Ectodermal cell (in vitro differentiated cells): Measurements from ENCODE around the gene SMIM21.

ENCODE experiments used
- H3K27ac ChIP-seq: 2 replicates; pipeline ENCODE4 v1.7.0; 2013; ENCODE audit warnings: mild to moderate bottlenecking, low read depth, low read length; ENCODE audit not compliant: insufficient read depth, poor library complexity, severe bottlenecking
- H3K27me3 ChIP-seq: 2 replicates; pipeline ENCODE4 v1.7.0; 2013; ENCODE audit warnings: mild to moderate bottlenecking, low read length; ENCODE audit not compliant: insufficient read depth, control insufficient read depth, poor library complexity, severe bottlenecking
- H3K36me3 ChIP-seq: one replicate; pipeline ENCODE4 v1.7.0; 2013; ENCODE audit warnings: low read length; ENCODE audit not compliant: control insufficient read depth, insufficient read depth
- H3K4me1 ChIP-seq: one replicate; pipeline ENCODE4 v1.7.0; 2013; ENCODE audit warnings: low read length; ENCODE audit not compliant: control insufficient read depth, insufficient read depth
- H3K4me3 ChIP-seq: 2 replicates; pipeline ENCODE4 v1.7.0; 2013; ENCODE audit warnings: low read depth, low read length, control low read depth; ENCODE audit not compliant: insufficient read depth
- H3K9me3 ChIP-seq: 2 replicates; pipeline ENCODE4 v1.7.0; 2013; ENCODE audit warnings: mild to moderate bottlenecking, low read length, moderate library complexity; ENCODE audit not compliant: control insufficient read depth
- WGBS, 2 experiments: methylation state at CpG; one replicate each; pipeline ENCODE4 v1.1.7; 2013; ENCODE audit warnings: missing lambda C conversion rate in 2 of 2; 5-methylcytosine and 5-hydroxymethylcytosine counted together

The SMIM21 gene

GRCh38 chr18:75429975-75430374 is 2.5 kb upstream of the SMIM21 start:
- Histone ChIP-seq H3K9me3 (no peaks in the 10 kb centered on the region), H3K4me1 (no peaks in the 10 kb centered on the region), H3K27me3 (no peaks in the 10 kb centered on the region), H3K27ac (no peak overlapping the region), H3K4me3 (no peak overlapping the region), H3K36me3 (no peaks in the 10 kb centered on the region)
- WGBS, 2 experiments = 96 to 97% methylated on average over 9 of the region's 9 CpGs

- 92 to 95% methylated on average over 4 of the region's 4 CpGs for WGBS, 2 experiments
- H3K4me3 ChIP-seq = no peak overlapping the region
- H3K27ac ChIP-seq = no peak overlapping the region
- no peaks in the 10 kb centered on the region for H3K27me3 ChIP-seq
- no peaks in the 10 kb centered on the region for H3K4me1 ChIP-seq
- no peaks in the 10 kb centered on the region for H3K36me3 ChIP-seq
- no peaks in the 10 kb centered on the region for H3K9me3 ChIP-seq
These were observed 987 bp upstream of the SMIM21 start for GRCh38 chr18:75428490-75428889.

- Histone ChIP-seq H3K27me3 (no peaks in the 10 kb centered on the region), H3K36me3 (no peaks in the 10 kb centered on the region), H3K4me3 (no peak overlapping the region), H3K4me1 (no peaks in the 10 kb centered on the region), H3K27ac (no peak overlapping the region), H3K9me3 (no peaks in the 10 kb centered on the region)
- WGBS, 2 experiments = 93 to 100% methylated on average over 1 of the region's 1 CpG
These were observed 5.1 kb downstream of the SMIM21 start for GRCh38 chr18:75422341-75422910.

- Histone ChIP-seq H3K4me3 (no peak overlapping the region), H3K27ac (no peak overlapping the region), H3K9me3 (no peaks in the 10 kb centered on the region), H3K36me3 (no peaks in the 10 kb centered on the region), H3K27me3 (no peaks in the 10 kb centered on the region), H3K4me1 (no peaks in the 10 kb centered on the region)
- WGBS, 2 experiments = 93 to 96% methylated on average over 3 of the region's 3 CpGs
These were observed 5.8 kb downstream of the SMIM21 start for GRCh38 chr18:75421656-75422055.

GRCh38 chr18:75418293-75419005 is 9.1 kb downstream of the SMIM21 start:
- Histone ChIP-seq H3K36me3 (no peaks in the 10 kb centered on the region), H3K4me1 (no peaks in the 10 kb centered on the region), H3K9me3 (no peaks in the 10 kb centered on the region), H3K27me3 (no peaks in the 10 kb centered on the region), H3K27ac (no peak overlapping the region), H3K4me3 (no peak overlapping the region)
- WGBS, 2 experiments = 92 to 95% methylated on average over 9 to 10 of the region's 10 CpGs

- H3K9me3 ChIP-seq = no peaks in the 10 kb centered on the region
- no peaks in the 10 kb centered on the region for H3K36me3 ChIP-seq
- peaks cover 17% of the 10 kb centered on the region for H3K4me1 ChIP-seq
- no peaks in the 10 kb centered on the region for H3K27me3 ChIP-seq
- no peak overlapping the region for H3K4me3 ChIP-seq
- no peak overlapping the region for H3K27ac ChIP-seq
- 90 to 93% methylated on average over 3 of the region's 4 CpGs for WGBS, 2 experiments
These were observed 16.9 kb downstream of the SMIM21 start for GRCh38 chr18:75410611-75411010.

- H3K27ac ChIP-seq = no peak overlapping the region
- H3K4me1 ChIP-seq = peaks cover 17% of the 10 kb centered on the region
- 93 to 95% methylated on average over 9 of the region's 9 CpGs for WGBS, 2 experiments
- H3K9me3 ChIP-seq = no peaks in the 10 kb centered on the region
- no peaks in the 10 kb centered on the region for H3K27me3 ChIP-seq
- H3K4me3 ChIP-seq = no peak overlapping the region
- no peaks in the 10 kb centered on the region for H3K36me3 ChIP-seq
These were observed 17.7 kb downstream of the SMIM21 start for GRCh38 chr18:75409806-75410205.

GRCh38 chr18:75408554-75409506 is 18.7 kb downstream of the SMIM21 start:
- WGBS, 2 experiments = 93 to 95% methylated on average over 10 of the region's 10 CpGs
- H3K4me3 ChIP-seq = no peak overlapping the region
- no peaks in the 10 kb centered on the region for H3K27me3 ChIP-seq
- H3K27ac ChIP-seq = no peak overlapping the region
- H3K4me1 ChIP-seq = peaks cover 17% of the 10 kb centered on the region
- no peaks in the 10 kb centered on the region for H3K36me3 ChIP-seq
- H3K9me3 ChIP-seq = no peaks in the 10 kb centered on the region

- H3K36me3 ChIP-seq = no peaks in the 10 kb centered on the region
- H3K27ac ChIP-seq = no peak overlapping the region
- no peak overlapping the region for H3K4me3 ChIP-seq
- WGBS, 2 experiments = 22 to 28% methylated on average over 21 of the region's 21 CpGs
- no peaks in the 10 kb centered on the region for H3K27me3 ChIP-seq
- H3K4me1 ChIP-seq = peaks cover 17% of the 10 kb centered on the region
- H3K9me3 ChIP-seq = no peaks in the 10 kb centered on the region
These were observed 19.8 kb downstream of the SMIM21 start for GRCh38 chr18:75407468-75408437.
